Measurements from ENCODE around the gene FBXL17.

Gene FBXL17

GRCh38 chr5:108372369-108372768 is 9.5 kb downstream of the FBXL17 start:
- DNase-seq = no peak

GRCh38 chr5:108371263-108371662 is 10.6 kb downstream of the FBXL17 start:
- DNase-seq = no peak

GRCh38 chr5:108369167-108369566 is 12.7 kb downstream of the FBXL17 start:
- no peak for DNase-seq

- DNase-seq = peak; percentile 3
These were observed 14.1 kb downstream of the FBXL17 start for GRCh38 chr5:108367679-108368334.

GRCh38 chr5:108366500-108366899 is 15.4 kb downstream of the FBXL17 start:
- DNase-seq = no peak

GRCh38 chr5:108361771-108362170 is 20.1 kb downstream of the FBXL17 start:
- no peak for DNase-seq

- DNase-seq = no peak
These were observed 20.7 kb downstream of the FBXL17 start for GRCh38 chr5:108361239-108361638.

- DNase-seq = no peak
These were observed 21.6 kb downstream of the FBXL17 start for GRCh38 chr5:108360280-108360679.

- no peak for DNase-seq
These were observed 25.6 kb downstream of the FBXL17 start for GRCh38 chr5:108356286-108356685.

- DNase-seq = no peak
These were observed 28.8 kb downstream of the FBXL17 start for GRCh38 chr5:108353087-108353486.

- peak; percentile 23 for DNase-seq
These were observed 36.2 kb downstream of the FBXL17 start for GRCh38 chr5:108345541-108346171.

- no peak for DNase-seq
These were observed 37.6 kb downstream of the FBXL17 start for GRCh38 chr5:108344103-108344822.

GRCh38 chr5:108341866-108342265 is 40.0 kb downstream of the FBXL17 start:
- DNase-seq = no peak

GRCh38 chr5:108340131-108340530 is 41.8 kb downstream of the FBXL17 start:
- no peak for DNase-seq

GRCh38 chr5:108339220-108339619 is 42.7 kb downstream of the FBXL17 start:
- no peak for DNase-seq

GRCh38 chr5:108334225-108334624 is 47.7 kb downstream of the FBXL17 start:
- DNase-seq = no peak

- DNase-seq = no peak
These were observed 54.9 kb downstream of the FBXL17 start for GRCh38 chr5:108326982-108327381.

GRCh38 chr5:108324886-108325285 is 57.0 kb downstream of the FBXL17 start:
- no peak for DNase-seq

- DNase-seq = no peak
These were observed 60.6 kb downstream of the FBXL17 start for GRCh38 chr5:108321341-108321740.

GRCh38 chr5:108320231-108320630 is 61.7 kb downstream of the FBXL17 start:
- no peak for DNase-seq

- no peak for DNase-seq
These were observed 66.1 kb downstream of the FBXL17 start for GRCh38 chr5:108315829-108316228.

GRCh38 chr5:108312258-108312657 is 69.6 kb downstream of the FBXL17 start:
- DNase-seq = no peak

- no peak for DNase-seq
These were observed 70.2 kb downstream of the FBXL17 start for GRCh38 chr5:108311682-108312081.

- DNase-seq = no peak
These were observed 78.3 kb downstream of the FBXL17 start for GRCh38 chr5:108303611-108304010.

Data from DMS79 (cell line).